H9 (cell line): ENCODE measurements around the gene APOBEC3A. TPM values are rescaled to one million over a fixed set of nuclear protein-coding genes. Genes with fewer than 3 reads are reported as not detected.

Experiments used
- DNase-seq: peaks from one replicate; pipeline ENCODE4 v3.0.0-alpha.2; 2017
- H2AFZ ChIP-seq: one replicate; pipeline ENCODE4 v1.6.1; 2013; ENCODE audit warnings: mild to moderate bottlenecking, low read length, control low read depth, moderate library complexity
- H2AK5ac ChIP-seq: 2 replicates; pipeline ENCODE4 v1.6.1; 2013; ENCODE audit warnings: low read length, control low read depth, mixed read lengths; ENCODE audit not compliant: insufficient read length
- H2BK120ac ChIP-seq: one replicate; pipeline ENCODE4 v1.6.1; 2013; ENCODE audit warnings: low read depth, mild to moderate bottlenecking, low read length, control low read depth, inconsistent platforms; ENCODE audit not compliant: poor library complexity, severe bottlenecking
- H2BK12ac ChIP-seq: 2 replicates; pipeline ENCODE4 v1.6.1; 2013; ENCODE audit warnings: low read length, control low read depth, mixed read lengths, low read depth; ENCODE audit not compliant: insufficient read length
- H2BK15ac ChIP-seq: 2 replicates; pipeline ENCODE4 v1.6.1; 2013; ENCODE audit warnings: low read depth, low read length, control low read depth
- H2BK20ac ChIP-seq: one replicate; pipeline ENCODE4 v1.6.1; 2013; ENCODE audit warnings: low read depth, mild to moderate bottlenecking, low read length, control low read depth, inconsistent platforms; ENCODE audit not compliant: poor library complexity, severe bottlenecking
- H2BK5ac ChIP-seq: 2 replicates; pipeline ENCODE4 v1.6.1; 2013; ENCODE audit warnings: low read length, control low read depth, mixed read lengths; ENCODE audit not compliant: insufficient read length
- H3K14ac ChIP-seq: 2 replicates; pipeline ENCODE4 v1.6.1; 2013; ENCODE audit warnings: low read length, control low read depth; ENCODE audit not compliant: insufficient read depth
- H3K18ac ChIP-seq: 2 replicates; pipeline ENCODE4 v1.6.1; 2013; ENCODE audit warnings: low read depth, mild to moderate bottlenecking, mixed read lengths, low read length, control low read depth; ENCODE audit not compliant: insufficient read length
- H3K23ac ChIP-seq: 2 replicates; pipeline ENCODE4 v1.6.1; 2013; ENCODE audit warnings: low read length, control low read depth, mixed read lengths, low read depth; ENCODE audit not compliant: insufficient read length
- H3K23me2 ChIP-seq: 2 replicates; pipeline ENCODE4 v1.6.1; 2013; ENCODE audit warnings: low read depth, mild to moderate bottlenecking, mixed read lengths, low read length, control low read depth; ENCODE audit not compliant: insufficient read length, poor library complexity, severe bottlenecking
- H3K27ac ChIP-seq: 2 replicates; pipeline ENCODE4 v1.5.1; 2013; ENCODE audit warnings: low read length, control low read depth, mixed read lengths, low read depth; ENCODE audit not compliant: insufficient read length
- H3K27me3 ChIP-seq: 2 replicates; pipeline ENCODE4 v1.6.1; 2013; ENCODE audit warnings: low read length, control low read depth, inconsistent platforms; ENCODE audit not compliant: insufficient read depth
- H3K4ac ChIP-seq: 2 replicates; pipeline ENCODE4 v1.6.1; 2013; ENCODE audit warnings: low read depth, mild to moderate bottlenecking, control low read depth, inconsistent platforms, low read length, moderate library complexity
- H3K4me1 ChIP-seq: 2 replicates; pipeline ENCODE4 v1.6.1; 2013; ENCODE audit warnings: low read length, control low read depth, inconsistent platforms; ENCODE audit not compliant: insufficient read depth
- H3K4me2 ChIP-seq: 2 replicates; pipeline ENCODE4 v1.6.1; 2013; ENCODE audit warnings: low read length, control low read depth, mixed read lengths; ENCODE audit not compliant: insufficient read length, insufficient read depth
- H3K56ac ChIP-seq: 2 replicates; pipeline ENCODE4 v1.6.1; 2013; ENCODE audit warnings: low read depth, mild to moderate bottlenecking, mixed read lengths, low read length, control low read depth; ENCODE audit not compliant: insufficient read length
- H3K79me1 ChIP-seq: 2 replicates; pipeline ENCODE4 v1.6.1; 2013; ENCODE audit warnings: low read depth, mild to moderate bottlenecking, moderate library complexity, low read length, control low read depth, inconsistent platforms; ENCODE audit not compliant: insufficient read depth, poor library complexity, severe bottlenecking
- H3K79me2 ChIP-seq: 2 replicates; pipeline ENCODE4 v1.6.1; 2013; ENCODE audit warnings: low read length, control low read depth, inconsistent platforms; ENCODE audit not compliant: insufficient read depth
- H3K9ac ChIP-seq: 2 replicates; pipeline ENCODE4 v1.6.1; 2013; ENCODE audit warnings: low read length, control low read depth, mixed read lengths; ENCODE audit not compliant: insufficient read length; ENCODE audit errors: extremely low read depth
- H3K9me3 ChIP-seq: one replicate; pipeline ENCODE4 v1.6.1; 2013; ENCODE audit warnings: low read depth, low read length, inconsistent platforms; ENCODE audit not compliant: control insufficient read depth
- H3T11ph ChIP-seq: one replicate; pipeline ENCODE4 v1.6.1; 2013; ENCODE audit warnings: mild to moderate bottlenecking, low read length, control low read depth, inconsistent platforms
- H4K20me1 ChIP-seq: one replicate; pipeline ENCODE4 v1.6.1; 2013; ENCODE audit not compliant: control insufficient read depth, insufficient read length, insufficient read depth
- H4K5ac ChIP-seq: 2 replicates; pipeline ENCODE4 v1.6.1; 2013; ENCODE audit warnings: low read depth, mild to moderate bottlenecking, mixed read lengths, low read length, control low read depth; ENCODE audit not compliant: insufficient read length
- H4K8ac ChIP-seq: replicated peaks from 2 replicates; pipeline ENCODE4 v1.6.1; 2013; ENCODE audit warnings: low read length, control low read depth, mixed read lengths, low read depth; ENCODE audit not compliant: insufficient read length
- H4K91ac ChIP-seq: 2 replicates; pipeline ENCODE4 v1.6.1; 2013; ENCODE audit warnings: low read depth, mild to moderate bottlenecking, moderate library complexity, mixed read lengths, low read length, control low read depth; ENCODE audit not compliant: insufficient read length
- H3K27ac Mint-ChIP-seq, 3 experiments: 2 replicates in 2 of 3; 3 replicates in 1 of 3; pipeline ENCODE4 v1.8.0; 2020 to 2021; ENCODE audit warnings: mixed read lengths in 3 of 3, mild to moderate bottlenecking in 1 of 3, moderate library complexity in 1 of 3
- H3K27me3 Mint-ChIP-seq: 2 replicates; pipeline ENCODE4 v1.8.0; 2021; ENCODE audit warnings: low read depth, mild to moderate bottlenecking, moderate library complexity, mixed read lengths
- H3K36me3 Mint-ChIP-seq, 3 experiments: 2 replicates in 2 of 3; 3 replicates in 1 of 3; pipeline ENCODE4 v1.8.0; 2020 to 2021; ENCODE audit warnings: low read depth in 3 of 3, mixed read lengths in 3 of 3; ENCODE audit not compliant: insufficient read depth in 1 of 3
- H3K4me1 Mint-ChIP-seq, 2 experiments: 2 replicates each; pipeline ENCODE4 v1.8.0; 2020; ENCODE audit warnings: mixed read lengths in 2 of 2
- H3K4me3 Mint-ChIP-seq, 2 experiments: 2 replicates in 1 of 2; 3 replicates in 1 of 2; pipeline ENCODE4 v1.8.0; 2020 to 2021; ENCODE audit warnings: mild to moderate bottlenecking in 2 of 2, mixed read lengths in 2 of 2, moderate library complexity in 1 of 2
- H3K9me3 Mint-ChIP-seq, 2 experiments: 2 replicates in 1 of 2; 3 replicates in 1 of 2; pipeline ENCODE4 v1.8.0; 2020; ENCODE audit warnings: mild to moderate bottlenecking in 2 of 2, mixed read lengths in 2 of 2, moderate library complexity in 1 of 2
- WGBS: extraction: QIAGEN DNeasy Blood & Tissue Kit; methylation state at CpG from one replicate; pipeline ENCODE4 v1.1.7; 2013; ENCODE audit warnings: missing lambda C conversion rate, low lambda C conversion rate, mixed read lengths; ENCODE audit not compliant: insufficient read length; ENCODE audit errors: extremely low coverage; 5-methylcytosine and 5-hydroxymethylcytosine counted together
- total RNA-seq: library from RNA; stranded (reverse); gene quantifications from 2 replicates; pipeline ENCODE4 v1.2.1, GENCODE V29; 2021
- TF ChIP-seq, protein P1 (sequence below): fragments of 200-600 bp; sonication (generic); conservative IDR thresholded peaks from 3 replicates; pipeline ENCODE4 v1.8.0; 2021; ENCODE audit warnings: antibody characterized with exemption, mild to moderate bottlenecking

APOBEC3A gene
- total RNA-seq, 1 experiment from 2014 or later, result not detected

DNA sequence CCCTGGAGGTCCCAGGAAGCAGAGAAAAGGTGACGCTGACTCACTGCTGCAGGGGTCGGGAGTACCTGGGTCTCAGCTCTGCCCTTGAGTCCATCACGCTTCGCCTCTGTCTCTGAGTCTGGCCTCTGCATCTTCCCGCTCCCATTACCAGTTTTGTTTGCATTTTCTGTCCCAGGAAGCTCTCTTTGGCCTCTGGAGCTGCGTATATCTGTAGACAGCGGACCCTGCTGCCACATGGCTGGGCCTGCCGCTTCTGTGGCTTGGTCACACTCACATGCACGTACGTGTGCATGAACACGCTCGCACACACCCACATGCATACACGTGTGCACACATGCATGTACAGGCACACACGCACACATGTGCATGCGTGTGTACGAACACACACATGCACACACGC lies 20.8 kb upstream of the APOBEC3A start:
- Histone ChIP-seq H4K5ac (no peak overlapping the region), H3K27me3 (no peaks in the 10 kb centered on the region), H3K4ac (no peak overlapping the region), H3K23me2 (no peaks in the 10 kb centered on the region), H3K9ac (no peak overlapping the region), H2BK5ac (no peak overlapping the region), H3K79me2 (no peaks in the 10 kb centered on the region), H2BK20ac (no peak overlapping the region), H4K91ac (no peak overlapping the region), H2AFZ (no peak overlapping the region), H3K18ac (no peak overlapping the region), H3K14ac (no peak overlapping the region), H2BK15ac (no peak overlapping the region), H4K20me1 (no peaks in the 10 kb centered on the region), H2BK12ac (no peak overlapping the region), H3K56ac (no peak overlapping the region), H2BK120ac (no peak overlapping the region), H3T11ph (no peak overlapping the region), H3K4me1 (no peaks in the 10 kb centered on the region), H4K8ac (no peak overlapping the region), H3K79me1 (no peaks in the 10 kb centered on the region), H2AK5ac (no peak overlapping the region), H3K23ac (no peak overlapping the region), H3K4me2 (no peak overlapping the region), H3K9me3 (no peaks in the 10 kb centered on the region), H3K27ac (no peak overlapping the region)
- Mint-ChIP-seq H3K9me3 (peaks cover 3 to 5% of the 10 kb centered on the region in 2 experiments; a peak in 3 of 5 replicates), H3K4me3 (no peak overlapping the region), H3K27me3 (peaks cover 7% of the 10 kb centered on the region), H3K27ac (no peak overlapping the region; a peak in 1 of 7 replicates), H3K36me3 (no peaks in the 10 kb centered on the region), H3K4me1 (peaks cover 0 to 9% of the 10 kb centered on the region in 2 experiments; a peak in 3 of 4 replicates)
- WGBS, result no CpG with 5 or more reads among the region's 17 CpGs
- no peak for DNase-seq
- TF ChIP-seq, protein P1, sequence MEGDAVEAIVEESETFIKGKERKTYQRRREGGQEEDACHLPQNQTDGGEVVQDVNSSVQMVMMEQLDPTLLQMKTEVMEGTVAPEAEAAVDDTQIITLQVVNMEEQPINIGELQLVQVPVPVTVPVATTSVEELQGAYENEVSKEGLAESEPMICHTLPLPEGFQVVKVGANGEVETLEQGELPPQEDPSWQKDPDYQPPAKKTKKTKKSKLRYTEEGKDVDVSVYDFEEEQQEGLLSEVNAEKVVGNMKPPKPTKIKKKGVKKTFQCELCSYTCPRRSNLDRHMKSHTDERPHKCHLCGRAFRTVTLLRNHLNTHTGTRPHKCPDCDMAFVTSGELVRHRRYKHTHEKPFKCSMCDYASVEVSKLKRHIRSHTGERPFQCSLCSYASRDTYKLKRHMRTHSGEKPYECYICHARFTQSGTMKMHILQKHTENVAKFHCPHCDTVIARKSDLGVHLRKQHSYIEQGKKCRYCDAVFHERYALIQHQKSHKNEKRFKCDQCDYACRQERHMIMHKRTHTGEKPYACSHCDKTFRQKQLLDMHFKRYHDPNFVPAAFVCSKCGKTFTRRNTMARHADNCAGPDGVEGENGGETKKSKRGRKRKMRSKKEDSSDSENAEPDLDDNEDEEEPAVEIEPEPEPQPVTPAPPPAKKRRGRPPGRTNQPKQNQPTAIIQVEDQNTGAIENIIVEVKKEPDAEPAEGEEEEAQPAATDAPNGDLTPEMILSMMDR, result no peak
